Peyer's patch (tissue), 4 donors: Measurements from ENCODE around the gene NFIX.

Experiments
- CTCF ChIP-seq, 6 experiments: fragments of 450-650 bp in 4 of 6; fragments of 200-600 bp in 2 of 6; sonication (generic) in 1 of 6; IDR thresholded peaks; one replicate each; pipeline ENCODE4 v1.5.1; 2017 to 2019; ENCODE audit warnings: antibody characterized with exemption in 6 of 6, mild to moderate bottlenecking in 3 of 6, moderate library complexity in 1 of 6
- POLR2A ChIP-seq, 2 donors: fragments of 450-650 bp; IDR thresholded peaks; one replicate each; pipeline ENCODE4 v1.5.1; 2017; ENCODE audit warnings: antibody characterized with exemption in 2 of 2, mild to moderate bottlenecking in 2 of 2, moderate library complexity in 2 of 2

GRCh38 chr19:13085666-13086065 is 90.4 kb downstream of the NFIX start:
- TF ChIP-seq CTCF (IDR thresholded peaks at IDR 0.05) (no peak), POLR2A (IDR thresholded peaks at IDR 0.05) (no peak)
